GM21526 (cell line): ENCODE measurements around the gene PRIMA1.
"Not testable (repeated sequence)": the region's sequence is repeated elsewhere in the genome, so short reads cannot be mapped to it uniquely, and the experiment has no call there.

Experiments used
- ATAC-seq: cut with Tn5 transposase; IDR thresholded peaks from one replicate; pipeline ENCODE4 v1.9.1; 2021; ENCODE audit warnings: moderate library complexity; ENCODE audit not compliant: unreplicated experiment, low FRiP score

Gene PRIMA1, protein sequence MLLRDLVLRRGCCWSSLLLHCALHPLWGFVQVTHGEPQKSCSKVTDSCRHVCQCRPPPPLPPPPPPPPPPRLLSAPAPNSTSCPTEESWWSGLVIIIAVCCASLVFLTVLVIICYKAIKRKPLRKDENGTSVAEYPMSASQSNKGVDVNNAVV

DNA sequence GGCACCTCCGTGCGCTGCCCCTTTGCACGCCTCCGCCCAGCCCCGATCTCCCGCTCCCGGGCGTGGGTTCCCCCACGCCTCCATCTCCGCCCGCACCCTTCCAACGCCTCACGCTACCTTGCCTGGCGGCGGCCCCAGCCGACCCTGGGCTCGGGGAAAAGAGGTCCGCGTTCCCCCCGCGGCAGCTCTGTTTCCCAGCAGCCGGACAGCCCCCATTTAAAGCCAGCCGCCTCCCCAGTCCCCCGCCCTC, at the start of gene PRIMA1:
Gene PRIMA1, minus strand, starts transcription at position 193 of the 250 bp plus-strand sequence. CDS start 767 bp downstream, outside the sequence.
- no peak for ATAC-seq

DNA sequence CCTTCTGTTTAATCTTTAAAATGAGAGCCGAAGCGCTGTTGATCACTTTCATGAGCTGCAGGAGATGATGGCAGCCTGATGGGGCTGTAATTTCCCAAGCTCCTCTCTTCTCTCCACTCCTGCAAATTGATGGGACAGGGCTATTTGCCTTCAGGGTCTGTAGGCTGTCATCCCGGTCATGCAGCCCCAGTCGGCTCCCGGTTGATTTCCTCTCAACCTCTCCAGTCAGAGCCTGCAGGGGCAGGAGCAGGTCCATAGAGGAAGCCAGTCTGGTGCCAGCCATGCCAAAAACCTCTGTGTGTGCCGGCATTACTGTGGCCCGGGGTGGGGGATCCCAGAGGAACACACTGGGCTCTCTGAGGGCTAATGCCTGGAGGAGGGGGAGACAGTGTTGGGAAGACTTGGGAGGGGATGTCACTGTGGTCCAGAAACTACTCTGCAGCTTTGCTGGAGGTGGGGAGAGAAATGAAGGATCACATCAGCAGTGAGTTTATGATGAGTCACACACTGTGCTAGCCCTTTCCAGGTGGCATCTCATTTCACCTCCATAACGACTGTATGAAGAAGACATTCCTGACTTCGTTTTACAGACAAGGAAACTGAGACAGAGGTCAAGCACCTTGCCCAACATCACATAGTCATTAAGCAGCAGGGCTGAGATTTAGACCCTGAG, 46.5 kb upstream of the PRIMA1 start:
- ATAC-seq: no peak

DNA sequence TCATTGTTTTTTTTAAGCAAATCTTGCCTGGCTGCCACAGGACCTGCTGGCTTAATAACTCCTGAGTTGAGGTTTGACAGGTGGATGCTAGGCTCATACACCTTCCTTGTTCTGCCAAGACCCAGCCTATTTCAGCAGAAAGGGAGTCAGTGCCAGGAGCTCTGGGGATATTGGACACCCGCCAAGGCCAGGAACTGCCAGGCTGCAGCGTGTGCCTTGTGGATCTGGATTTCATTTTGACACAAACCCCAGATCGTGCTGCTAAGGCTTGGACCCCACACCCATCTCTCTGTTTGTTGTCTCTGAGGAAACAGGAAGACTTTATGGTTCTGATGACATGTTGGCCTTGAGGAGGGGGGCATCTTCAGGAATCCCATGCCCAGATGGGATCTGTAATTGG, 44.4 kb upstream of the PRIMA1 start:
- ATAC-seq: no peak

DNA sequence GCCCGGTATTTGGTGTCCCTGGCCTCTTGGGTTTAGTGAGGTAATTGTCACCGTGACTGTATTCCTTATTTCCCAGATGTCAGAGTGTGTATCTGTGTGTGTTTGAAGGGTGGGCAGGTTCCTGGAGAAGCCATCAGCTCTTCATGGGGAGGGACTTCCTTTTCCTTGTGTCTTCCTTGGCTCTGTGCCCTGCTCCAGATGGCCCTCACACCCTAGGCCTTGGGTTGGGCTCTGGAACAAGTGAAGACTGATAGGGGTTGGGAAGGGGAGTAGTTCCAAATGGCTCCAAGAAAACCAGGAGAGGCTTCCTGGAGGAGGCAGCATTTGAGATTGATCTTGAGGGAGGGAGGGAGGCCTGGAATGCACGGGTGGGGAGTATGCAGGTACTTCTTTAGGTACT, 43.8 kb upstream of the PRIMA1 start:
- no peak for ATAC-seq

DNA sequence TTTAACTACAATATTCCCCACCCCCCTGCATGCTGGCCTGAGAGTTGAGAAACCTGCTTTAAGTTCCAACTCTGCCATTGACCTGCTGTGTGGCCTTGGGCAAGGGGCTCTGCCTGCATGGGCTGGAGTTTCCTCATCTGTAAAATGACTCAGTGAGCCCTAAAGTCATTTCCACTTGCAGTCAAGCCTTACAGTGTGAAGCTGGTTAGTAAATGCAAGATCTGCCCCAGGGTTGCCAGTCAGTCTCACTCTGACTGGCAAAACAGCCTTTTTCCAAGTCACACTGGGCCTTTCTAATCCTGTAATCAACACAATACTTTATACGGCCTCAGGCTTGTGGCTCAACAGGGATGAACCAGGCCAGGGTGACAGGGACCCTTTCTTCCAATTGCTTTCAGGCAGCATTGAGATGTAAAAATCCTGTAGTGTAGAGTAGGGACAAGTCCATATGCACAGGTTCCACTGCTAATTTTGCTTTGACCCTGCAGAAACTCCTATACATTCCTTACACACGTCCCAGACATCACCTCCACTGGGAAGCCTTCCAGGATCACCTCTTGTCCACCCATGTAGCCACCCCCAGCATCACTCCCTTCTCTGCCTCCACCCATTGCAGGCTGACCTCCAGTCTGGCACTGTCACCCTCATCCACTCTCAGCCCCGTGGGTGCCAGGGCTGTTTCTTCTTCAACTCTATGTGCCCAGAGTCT, 42.6 kb upstream of the PRIMA1 start:
- ATAC-seq: no peak

DNA sequence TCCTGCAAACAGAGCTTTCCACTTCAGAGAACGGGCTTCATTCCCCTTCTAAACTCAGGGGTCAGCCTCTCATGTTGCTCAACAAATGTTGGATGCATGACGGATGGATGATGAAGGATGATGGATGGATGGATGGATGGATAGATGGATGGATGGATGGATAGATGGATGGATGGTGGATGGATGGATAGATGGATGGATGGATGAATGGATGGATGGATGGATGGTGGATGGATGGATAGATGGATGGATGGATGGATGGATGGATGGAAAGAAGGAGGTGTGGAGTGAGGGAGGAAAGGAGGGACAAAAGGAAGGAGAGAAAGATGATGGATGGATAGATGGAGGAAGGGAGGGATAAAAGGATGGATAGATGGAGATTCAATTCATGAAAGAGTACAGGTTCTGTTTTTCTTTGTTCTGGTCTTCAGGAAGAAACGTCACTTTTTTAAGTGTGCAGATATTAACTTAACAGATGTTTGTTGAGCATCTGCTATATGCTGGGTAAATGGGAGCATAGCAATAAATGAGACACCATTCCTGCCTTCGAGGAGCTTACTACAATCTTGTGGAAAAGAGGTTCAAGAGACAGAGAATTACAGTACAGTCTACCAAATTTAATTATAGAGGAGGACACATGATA, 41.7 kb upstream of the PRIMA1 start:
- no peak for ATAC-seq

DNA sequence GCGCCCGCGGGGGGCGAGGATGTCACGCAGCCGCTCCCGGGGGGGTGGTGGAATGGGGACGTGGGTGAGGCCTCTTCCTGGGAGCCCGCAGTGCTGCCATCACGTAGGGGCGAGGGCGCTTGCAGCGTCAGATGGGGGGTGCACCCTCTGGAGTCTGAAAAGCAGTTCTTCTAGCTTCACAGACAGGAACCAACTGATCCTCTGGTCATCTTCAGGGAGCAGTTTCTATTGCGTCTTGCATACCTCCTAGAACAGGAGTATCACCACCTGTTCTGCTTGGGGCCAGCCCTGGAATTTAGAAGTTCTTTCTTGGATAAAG, 36.9 kb upstream of the PRIMA1 start:
- ATAC-seq: no peak

DNA sequence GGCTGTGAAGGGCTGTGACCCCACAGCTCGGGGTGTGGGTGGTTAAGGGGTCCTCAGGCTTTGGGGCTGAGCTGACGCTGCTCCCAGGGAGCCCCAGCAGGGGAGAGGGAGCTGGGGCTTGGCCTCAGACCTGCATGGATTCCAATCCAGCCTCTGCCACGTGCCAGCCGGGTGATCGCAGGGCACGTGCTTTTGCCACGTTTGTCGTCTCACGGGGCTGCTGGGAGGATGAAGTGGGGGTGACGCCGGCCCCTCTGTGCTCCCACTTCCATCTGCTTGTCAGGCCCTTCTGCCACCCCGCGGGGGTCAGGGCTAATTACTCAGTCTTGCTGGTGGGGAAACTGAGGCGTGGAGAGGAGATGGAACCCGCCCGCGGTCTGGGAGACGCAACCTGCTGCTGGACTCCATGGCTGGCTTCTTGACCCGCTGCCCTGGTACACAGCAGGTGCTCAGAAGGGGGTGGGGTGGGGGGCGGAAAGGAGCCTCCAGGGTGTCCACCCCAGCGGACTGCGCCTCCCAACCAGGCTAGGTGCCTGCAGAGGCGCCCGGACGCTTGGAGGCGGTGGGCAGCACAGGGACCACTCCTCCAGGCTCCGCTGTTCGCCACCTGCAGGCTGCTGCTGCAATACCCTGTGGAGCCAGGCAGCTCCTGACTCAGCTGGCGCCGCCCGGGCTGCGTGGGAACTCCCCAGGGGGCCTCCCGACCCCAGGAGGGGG, 36.4 kb upstream of the PRIMA1 start:
- ATAC-seq: no peak

DNA sequence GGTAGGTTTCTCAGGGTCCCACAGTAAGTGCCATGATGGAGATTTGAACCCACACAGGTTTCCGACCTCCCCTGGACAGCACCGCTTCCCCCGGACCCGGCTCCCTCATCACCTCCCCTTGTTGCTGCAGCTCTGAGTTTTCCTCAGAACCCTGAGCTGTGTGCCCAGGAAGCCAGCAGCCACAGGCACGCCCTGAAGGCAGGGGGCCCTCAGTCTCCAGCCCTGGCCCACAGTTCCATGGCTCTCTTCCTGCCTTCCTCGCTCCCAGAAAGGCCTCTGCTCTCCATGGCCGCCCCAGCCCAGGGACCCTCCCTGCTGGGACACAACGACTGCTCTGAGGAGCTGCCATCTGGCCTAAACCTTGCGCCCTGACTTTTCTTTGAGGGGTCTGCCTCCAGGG, 35.8 kb upstream of the PRIMA1 start:
- ATAC-seq: no peak

DNA sequence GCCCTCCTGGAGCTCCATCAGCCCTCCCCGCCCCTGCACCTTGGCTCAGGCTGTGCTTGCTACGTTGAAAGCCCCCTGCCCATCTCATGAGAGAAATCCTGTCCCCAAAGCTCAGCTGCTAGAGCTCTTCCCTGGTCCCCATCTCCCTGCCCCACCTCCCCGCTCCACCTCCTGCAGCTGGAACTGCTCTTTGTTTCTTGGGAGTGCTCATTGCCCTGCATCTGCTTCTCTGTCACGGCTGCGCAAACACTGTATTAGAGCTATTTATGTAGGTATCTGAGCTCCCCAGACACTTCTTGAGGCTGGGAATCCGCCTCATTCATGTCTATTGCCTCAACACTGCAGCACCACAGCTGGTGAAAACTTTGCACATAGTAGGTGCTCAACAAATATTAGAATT, 32.8 kb upstream of the PRIMA1 start:
- ATAC-seq: no peak

DNA sequence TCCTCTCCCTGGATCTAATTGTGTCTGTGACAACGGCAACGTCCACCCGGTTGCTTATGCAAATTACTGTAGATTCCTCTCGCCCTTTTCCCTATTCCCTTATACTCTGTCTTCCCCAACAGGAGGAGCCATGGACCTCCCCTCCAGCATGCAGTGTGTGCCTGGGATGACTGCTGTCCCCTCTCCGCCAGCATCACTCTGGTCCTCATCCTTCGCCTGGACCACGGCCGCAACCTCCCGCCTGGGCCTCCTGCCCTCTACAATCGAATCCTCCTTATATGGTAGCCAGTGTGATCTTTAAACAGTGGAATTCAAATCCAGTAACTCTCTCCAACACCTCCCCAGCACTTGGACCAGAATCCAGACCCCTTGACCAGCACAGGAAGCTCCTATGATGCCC, 30.6 kb upstream of the PRIMA1 start:
- no peak for ATAC-seq

DNA sequence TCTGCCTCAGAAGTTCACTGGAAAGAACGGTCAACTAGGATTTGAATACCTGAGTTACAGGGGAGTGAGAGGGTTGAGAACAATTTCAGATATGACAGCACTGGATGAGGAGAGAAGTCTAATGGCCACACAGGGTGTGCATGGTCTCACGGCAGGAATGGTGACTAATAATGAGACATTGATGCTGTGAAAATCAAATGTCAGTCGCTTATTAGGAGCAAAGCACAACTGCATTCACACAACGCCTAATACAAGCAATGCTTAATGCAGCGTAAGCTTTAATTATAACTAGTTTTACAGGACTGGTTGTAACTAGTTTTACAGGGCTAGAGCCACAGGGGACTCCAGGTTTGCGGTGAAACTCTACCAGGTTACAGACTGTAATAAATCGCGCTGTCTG, 23.4 kb upstream of the PRIMA1 start:
- no peak for ATAC-seq

DNA sequence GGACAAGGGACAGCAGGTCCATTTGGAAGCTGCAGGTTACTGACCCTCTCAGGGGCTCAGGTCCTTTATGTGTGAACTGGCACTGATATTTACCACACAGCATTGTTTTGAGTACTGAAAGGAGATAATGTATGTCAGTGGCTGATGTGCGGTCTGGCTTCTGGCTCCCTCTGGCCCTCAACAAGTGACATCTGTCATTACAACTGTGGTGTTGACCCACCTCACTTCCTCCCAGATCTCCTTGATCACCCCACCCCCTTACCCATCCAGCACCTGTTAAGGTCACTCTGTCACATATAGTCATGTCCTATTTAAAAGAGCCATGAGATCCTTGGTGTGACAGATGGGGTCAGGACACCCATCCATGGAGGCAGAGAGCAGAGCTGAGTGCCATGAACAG, 22.7 kb upstream of the PRIMA1 start:
- no peak for ATAC-seq

DNA sequence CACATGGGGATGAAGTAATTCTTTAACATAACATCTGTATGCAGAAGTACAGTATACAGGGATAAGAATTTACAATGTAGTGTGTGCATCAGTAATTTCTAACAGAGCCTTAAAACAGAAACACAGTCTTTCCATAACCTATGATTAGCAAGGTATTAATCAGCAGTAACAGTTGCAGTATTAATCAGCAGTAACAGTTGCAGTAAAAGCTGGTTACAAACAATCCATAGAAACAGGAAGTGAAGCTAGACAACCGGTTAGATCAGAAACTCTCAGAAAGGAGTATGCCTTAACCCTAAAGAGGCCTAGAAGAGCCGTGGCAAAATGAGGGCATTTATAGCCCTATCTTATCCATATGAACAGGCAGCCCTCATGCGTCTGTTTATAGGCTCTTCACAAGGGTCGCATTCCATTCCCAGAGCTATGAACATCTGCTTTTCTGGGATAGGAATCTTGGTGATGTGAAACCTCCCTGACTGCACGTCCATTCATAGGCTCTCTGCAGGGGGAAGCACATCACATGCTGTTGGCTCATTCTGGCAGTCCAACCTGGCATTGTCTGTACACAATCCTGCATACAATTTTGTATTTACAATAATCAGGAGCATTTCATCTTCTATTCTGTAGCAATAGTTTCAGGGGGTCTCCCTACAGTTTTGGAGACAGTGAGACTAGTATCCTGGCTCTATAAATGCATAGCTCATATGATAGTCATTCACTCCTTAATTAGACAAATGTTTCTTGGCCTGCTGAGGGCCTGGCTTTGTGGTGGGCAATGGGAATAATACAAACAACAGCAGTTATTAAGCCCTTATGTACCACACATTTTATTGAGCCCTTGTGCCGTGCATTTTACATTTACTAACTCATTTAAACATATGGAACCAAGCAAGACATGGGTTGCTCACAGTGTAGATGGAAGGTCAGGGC, 21.5 kb upstream of the PRIMA1 start:
- ATAC-seq: not testable (repeated sequence)

DNA sequence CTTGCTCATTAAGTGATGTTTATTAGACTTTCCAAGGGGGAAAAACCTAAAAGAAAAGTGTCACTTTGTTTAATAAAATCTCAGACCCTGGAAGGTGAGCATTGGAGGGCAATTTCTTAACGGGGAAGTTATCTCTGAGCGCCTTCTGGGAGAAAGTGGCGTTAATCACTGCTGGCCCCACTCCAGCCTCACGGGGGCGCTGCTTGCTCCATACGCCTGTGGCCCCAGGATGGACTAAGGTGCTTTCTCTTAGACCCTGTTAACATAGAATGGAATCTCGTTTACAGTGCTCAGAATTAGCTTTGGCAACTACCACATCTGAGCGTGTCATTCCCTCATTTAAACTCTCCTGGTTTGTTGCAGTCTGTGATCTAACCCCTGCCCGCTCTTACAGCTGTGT, 16.4 kb upstream of the PRIMA1 start:
- no peak for ATAC-seq

DNA sequence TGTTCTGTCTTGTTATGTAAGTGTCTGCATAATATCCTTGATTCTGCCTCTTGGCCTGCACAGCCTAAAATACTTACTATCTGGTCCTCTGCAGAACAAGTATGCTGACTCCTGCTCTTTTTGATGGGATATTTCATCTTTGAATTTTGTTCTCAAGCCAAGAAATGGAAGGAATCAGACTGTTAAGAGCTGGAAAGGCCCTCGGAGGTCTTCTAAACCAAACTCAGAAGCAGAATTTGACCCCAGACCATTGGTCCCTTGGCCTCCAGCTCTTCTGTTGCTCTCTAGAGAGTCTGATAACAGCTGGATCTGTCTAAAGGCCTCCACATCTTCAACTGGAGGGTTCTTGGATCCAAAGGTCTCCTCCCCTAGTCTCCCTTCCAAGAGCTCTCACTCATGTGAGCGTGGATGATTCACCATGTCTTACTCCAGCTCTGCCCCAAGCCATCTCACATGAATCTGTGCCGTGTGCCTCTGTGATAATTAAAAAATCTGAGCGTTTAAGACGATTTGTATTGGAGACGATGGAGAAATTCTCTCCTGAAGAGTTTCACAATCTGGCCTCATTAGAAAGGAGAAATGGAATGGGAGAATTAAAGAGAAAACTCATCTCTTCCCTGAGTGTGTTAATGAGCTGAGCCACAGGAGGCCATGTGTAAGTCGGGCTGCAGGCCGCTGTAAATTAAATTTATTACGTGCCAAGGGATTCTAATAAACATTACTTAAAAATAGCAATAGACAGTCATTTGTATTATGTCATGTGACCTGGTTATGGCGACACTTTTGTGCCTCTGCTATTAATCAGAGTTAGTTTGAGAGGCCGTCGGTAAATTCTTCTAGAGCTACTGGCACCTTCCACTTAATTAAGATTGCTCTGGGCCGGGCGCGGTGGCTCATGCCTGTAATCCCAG, 15.4 kb upstream of the PRIMA1 start:
- no peak for ATAC-seq

DNA sequence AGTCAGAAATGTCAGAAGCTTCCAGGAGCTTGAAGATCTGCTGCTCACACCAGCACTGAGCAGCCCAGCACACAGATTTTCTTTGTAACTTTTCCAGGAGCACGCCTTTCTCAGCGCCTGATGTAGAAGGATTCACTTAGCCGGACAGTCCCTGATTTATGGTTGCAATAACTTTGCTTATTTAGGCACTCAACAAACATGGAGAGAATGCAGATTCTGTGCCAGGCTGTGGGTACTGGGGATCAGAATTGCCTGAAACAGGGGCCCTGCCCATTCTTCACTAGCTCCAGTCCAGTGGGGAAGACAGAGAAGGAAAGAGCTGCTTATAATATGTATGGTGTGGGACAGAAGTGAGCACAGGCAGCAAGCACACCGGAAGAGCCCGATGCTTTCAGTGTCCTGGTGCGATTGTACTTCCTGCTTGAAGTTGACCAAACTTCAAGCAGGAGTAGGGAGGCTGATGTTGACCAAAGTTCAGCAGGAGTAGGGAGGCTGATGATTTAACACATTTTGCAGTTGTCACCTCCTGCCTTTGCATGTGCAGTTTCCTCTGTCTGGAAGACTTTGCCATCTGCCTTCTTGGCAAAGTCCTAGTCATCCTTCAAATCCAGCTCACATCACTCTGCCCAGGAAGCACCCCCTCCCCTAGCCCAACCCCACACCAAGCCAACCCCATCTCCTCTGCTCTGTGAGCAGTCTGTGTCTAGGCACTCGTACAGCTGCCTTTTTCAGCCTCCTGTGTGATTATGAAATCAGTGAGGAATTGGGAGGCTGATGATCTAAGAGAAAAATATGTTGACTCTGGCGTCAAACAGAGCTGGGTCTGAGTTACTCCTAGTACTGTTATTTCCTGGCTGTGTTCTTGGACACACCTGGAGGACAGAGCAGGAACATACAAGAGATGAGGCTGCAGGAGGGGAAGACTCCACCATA, 12.0 kb upstream of the PRIMA1 start:
- no peak for ATAC-seq

DNA sequence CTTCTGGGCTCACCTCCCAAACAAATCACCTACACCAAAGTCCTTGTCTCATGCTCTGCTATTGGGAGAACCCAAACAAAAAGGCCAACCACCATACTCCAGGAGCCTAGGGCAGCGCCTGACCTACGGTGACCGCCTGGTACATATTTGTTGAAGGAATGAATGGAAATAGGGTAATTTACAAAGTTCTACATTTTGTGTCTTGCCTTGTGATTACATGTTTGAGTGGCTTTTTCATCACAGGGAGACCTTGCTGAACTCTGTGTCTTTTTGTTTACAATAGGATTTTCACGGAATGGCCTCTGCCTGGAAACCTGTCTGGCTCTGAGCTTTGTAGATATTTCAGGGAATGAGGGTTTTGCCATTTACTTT, 11.3 kb upstream of the PRIMA1 start:
- no peak for ATAC-seq
